Measurements from ENCODE around the gene TTN. TPM values are rescaled to one million over a fixed set of nuclear protein-coding genes. Genes with fewer than 3 reads are reported as not detected.

TTN gene
- total RNA-seq, 1 experiment from 2014 or later: 0.05 TPM

- TF ChIP-seq, protein P1, sequence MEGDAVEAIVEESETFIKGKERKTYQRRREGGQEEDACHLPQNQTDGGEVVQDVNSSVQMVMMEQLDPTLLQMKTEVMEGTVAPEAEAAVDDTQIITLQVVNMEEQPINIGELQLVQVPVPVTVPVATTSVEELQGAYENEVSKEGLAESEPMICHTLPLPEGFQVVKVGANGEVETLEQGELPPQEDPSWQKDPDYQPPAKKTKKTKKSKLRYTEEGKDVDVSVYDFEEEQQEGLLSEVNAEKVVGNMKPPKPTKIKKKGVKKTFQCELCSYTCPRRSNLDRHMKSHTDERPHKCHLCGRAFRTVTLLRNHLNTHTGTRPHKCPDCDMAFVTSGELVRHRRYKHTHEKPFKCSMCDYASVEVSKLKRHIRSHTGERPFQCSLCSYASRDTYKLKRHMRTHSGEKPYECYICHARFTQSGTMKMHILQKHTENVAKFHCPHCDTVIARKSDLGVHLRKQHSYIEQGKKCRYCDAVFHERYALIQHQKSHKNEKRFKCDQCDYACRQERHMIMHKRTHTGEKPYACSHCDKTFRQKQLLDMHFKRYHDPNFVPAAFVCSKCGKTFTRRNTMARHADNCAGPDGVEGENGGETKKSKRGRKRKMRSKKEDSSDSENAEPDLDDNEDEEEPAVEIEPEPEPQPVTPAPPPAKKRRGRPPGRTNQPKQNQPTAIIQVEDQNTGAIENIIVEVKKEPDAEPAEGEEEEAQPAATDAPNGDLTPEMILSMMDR (IDR thresholded peaks at IDR 0.05 in 2 of 3, conservative IDR thresholded peaks at IDR 0.05 in 1 of 3; ENCODE audit: borderline replicate concordance in 1 of 3, insufficient read depth in 1 of 3, low read depth in 2 of 3, low read length in 2 of 3): no peak
- no peak for TF ChIP-seq CBX3 (IDR thresholded peaks at IDR 0.05; ENCODE audit: low read depth)
These were observed 12.8 kb upstream of the TTN start (continued) for GRCh38 chr2:178819992-178820391.

DNA sequence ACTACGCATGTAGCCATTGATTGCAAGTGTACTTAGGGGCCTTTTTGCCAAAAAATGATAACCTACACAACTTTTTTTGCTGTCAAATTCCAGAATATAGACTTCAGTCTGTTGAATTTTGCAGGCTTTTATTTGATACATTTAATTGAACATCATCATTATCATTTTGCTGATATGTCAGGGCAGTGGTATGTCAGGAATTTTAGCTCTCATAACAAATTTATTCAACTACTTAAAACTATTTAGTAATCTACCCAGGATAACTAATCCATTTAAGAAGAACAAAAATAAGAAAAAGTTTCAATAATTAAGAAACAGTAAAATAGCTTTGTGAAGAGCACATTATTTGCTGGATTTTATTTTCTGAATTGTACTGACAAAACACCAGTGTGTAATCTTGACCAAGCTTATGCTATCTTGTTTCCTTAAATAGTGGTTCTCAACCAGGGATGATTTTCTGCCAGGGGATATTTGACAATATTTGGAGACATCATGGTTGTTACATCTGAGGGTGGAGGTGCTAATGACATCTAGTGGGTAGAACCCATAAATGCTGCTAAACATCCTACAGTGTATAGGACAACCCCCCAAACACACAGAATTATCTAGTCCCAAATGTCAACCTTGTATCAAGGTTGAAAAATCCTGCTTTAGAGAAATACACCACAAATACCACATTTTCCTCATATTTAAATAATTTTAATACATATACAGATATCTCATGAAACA is 12.1 kb upstream of the TTN start:
- Histone ChIP-seq H2AFZ (ENCODE audit: low read depth, low read length, poor library complexity, severe bottlenecking) (no peak overlapping the region), H3K27ac (ENCODE audit: low read depth, low read length) (no peak overlapping the region), H3K79me2 (ENCODE audit: insufficient read depth, low read length) (no peaks in the 10 kb centered on the region), H3K4me2 (ENCODE audit: low read length) (no peak overlapping the region), H3K9me3 (ENCODE audit: control insufficient read depth in 1 of 2, insufficient read depth in 1 of 2, low read depth in 1 of 2, low read length in 2 of 2) (no peaks in the 10 kb centered on the region), H3K9me2 (ENCODE audit: insufficient read depth) (no peaks in the 10 kb centered on the region), H3K4me3 (replicated peaks in 1 of 2; ENCODE audit: low read depth in 1 of 2, low read length in 2 of 2) (no peak overlapping the region), H3K4me1 (ENCODE audit: control insufficient read depth in 1 of 2, insufficient read depth in 2 of 2, low read length in 2 of 2) (no peaks in the 10 kb centered on the region), H3K9ac (ENCODE audit: low read length) (no peak overlapping the region), H3K36me3 (ENCODE audit: control insufficient read depth in 1 of 2, insufficient read depth in 2 of 2, low read length in 2 of 2) (no peaks in the 10 kb centered on the region), H3K27me3 (ENCODE audit: insufficient read depth, low read length) (no peaks in the 10 kb centered on the region), H4K20me1 (ENCODE audit: insufficient read depth) (no peaks in the 10 kb centered on the region)
- TF ChIP-seq, protein P1 (IDR thresholded peaks at IDR 0.05 in 2 of 3, conservative IDR thresholded peaks at IDR 0.05 in 1 of 3; ENCODE audit: borderline replicate concordance in 1 of 3, insufficient read depth in 1 of 3, low read depth in 2 of 3, low read length in 2 of 3): 0 out of 6 replicates have a peak, but pooled peaks of 1 of the 3 experiments have one; percentile 11
- no peak for TF ChIP-seq SP1 (IDR thresholded peaks at IDR 0.05; ENCODE audit: low read depth)
- ChIA-PET CTCF (no interaction called here), POLR2A (no interaction called here), RAD21 (ENCODE audit: low non-redundant PET in 1 of 2, low total read pairs in 2 of 2, uncharacterized antibody in 2 of 2, unreplicated experiment in 2 of 2) (no interaction called here)
- intact Hi-C loops (cut with micrococcal nuclease): no loop called here
- BruUV-seq (replicated peaks): no TSS peak
- ATAC-seq (no peak), DNase-seq (ENCODE audit: low read depth, low spot score) (no peak)

Data from HCT116 (cell line).